Retinal pigment epithelial cell (primary cell): ENCODE data around the gene SNRNP27.
A peak's percentile ranks its signal among the peaks of the same experiment; 100 is the strongest.
"Not testable (repeated sequence)": the region's sequence is repeated elsewhere in the genome, so short reads cannot be mapped to it uniquely, and the experiment has no call there.

ENCODE experiments used
- DNase-seq: peaks from one replicate; pipeline ENCODE4 v3.0.0-alpha.2; 2010; ENCODE audit warnings: low read depth
- H3K4me3 ChIP-seq: 2 replicates; pipeline ENCODE4 v1.5.1; 2011; ENCODE audit warnings: mild to moderate bottlenecking, low read length, control low read depth, moderate library complexity
- TF ChIP-seq, protein P1 (sequence below): conservative IDR thresholded peaks from 2 replicates; pipeline ENCODE4 v1.5.1; 2011; ENCODE audit warnings: low read depth, low read length, control low read depth, inconsistent platforms

Gene SNRNP27

DNA sequence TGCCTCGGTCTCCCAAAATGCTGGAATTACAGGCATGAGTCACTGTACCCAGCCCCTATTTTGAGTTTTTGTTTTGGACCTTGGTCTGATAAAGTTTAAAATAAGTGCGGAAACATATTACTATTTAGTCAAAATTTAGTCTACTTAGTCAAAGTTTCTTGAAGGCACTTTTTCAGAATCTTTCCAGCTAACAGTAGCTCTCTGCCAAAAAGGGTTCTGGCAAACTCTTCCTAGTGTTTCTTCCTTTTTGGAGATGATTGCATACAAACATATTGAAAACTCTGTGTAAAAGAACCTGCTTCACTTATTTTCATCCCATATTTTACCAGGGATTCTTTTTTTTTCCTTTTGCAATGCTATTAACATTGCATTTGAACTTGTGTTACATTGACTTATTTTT lies 35.5 kb upstream of the SNRNP27 start:
- no peak for DNase-seq
- H3K4me3 ChIP-seq, result no peak overlapping the region
- TF ChIP-seq, protein P1, sequence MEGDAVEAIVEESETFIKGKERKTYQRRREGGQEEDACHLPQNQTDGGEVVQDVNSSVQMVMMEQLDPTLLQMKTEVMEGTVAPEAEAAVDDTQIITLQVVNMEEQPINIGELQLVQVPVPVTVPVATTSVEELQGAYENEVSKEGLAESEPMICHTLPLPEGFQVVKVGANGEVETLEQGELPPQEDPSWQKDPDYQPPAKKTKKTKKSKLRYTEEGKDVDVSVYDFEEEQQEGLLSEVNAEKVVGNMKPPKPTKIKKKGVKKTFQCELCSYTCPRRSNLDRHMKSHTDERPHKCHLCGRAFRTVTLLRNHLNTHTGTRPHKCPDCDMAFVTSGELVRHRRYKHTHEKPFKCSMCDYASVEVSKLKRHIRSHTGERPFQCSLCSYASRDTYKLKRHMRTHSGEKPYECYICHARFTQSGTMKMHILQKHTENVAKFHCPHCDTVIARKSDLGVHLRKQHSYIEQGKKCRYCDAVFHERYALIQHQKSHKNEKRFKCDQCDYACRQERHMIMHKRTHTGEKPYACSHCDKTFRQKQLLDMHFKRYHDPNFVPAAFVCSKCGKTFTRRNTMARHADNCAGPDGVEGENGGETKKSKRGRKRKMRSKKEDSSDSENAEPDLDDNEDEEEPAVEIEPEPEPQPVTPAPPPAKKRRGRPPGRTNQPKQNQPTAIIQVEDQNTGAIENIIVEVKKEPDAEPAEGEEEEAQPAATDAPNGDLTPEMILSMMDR, result no peak

DNA sequence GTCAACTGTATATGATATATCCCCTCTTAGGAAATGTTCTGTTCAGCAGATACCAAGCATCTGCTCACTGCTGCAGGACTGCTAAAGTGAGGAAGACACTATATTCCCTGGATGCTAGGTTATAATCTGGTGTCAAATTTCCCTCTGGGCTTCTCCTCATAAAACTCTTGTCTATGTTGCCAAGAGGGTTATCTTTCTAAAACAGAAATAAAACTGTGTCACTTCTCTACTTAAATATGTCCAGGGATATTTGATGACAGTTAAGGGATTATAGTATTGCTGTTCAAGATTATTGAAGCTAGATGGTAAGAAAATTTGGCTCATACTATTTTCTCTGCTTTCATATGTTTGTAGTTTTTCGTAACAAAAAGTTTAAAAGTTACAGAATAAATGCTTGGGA lies 30.5 kb upstream of the SNRNP27 start:
- no peak overlapping the region for H3K4me3 ChIP-seq
- no peak for DNase-seq
- TF ChIP-seq, protein P1, result no peak

DNA sequence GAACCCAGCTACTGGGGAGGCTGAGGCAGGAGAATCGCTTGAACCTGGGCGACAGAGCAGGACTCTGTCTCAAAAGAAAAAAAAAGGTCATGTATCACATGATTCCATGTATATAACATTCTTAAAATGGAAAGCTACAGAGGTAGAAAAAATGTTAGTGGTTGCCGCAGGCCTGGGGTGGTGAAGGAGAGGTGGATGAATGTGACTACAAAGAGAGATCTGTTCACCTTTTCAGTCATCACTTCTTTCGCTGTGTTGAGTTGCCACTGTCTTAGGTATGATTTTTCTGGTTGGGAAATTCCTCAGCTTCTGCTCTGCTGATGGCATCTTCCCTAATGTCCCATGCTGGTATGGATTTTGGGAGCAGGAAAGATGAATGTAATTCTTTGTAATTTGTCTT lies 5.3 kb upstream of the SNRNP27 start:
- DNase-seq, result no peak
- H3K4me3 ChIP-seq, result no peak overlapping the region
- TF ChIP-seq, protein P1, result no peak

DNA sequence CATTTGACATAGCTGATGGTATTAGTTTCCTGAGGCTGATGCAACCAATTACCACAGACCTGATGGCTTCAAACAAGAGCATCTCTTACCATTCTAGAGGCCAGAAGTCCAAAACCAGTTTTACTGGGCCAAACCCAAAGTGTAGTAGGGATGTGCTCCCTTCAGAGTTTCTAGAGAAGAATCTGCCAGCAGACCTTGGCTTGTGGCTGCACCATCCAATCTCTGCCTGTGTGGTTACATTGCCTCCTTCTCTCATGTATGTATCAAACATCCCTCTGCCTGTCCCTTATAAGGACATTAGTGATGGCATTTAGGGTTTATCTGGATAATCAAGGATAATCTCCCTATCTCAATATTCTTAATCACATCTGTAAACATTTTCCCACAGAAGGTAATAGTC lies 4.5 kb upstream of the SNRNP27 start:
- no peak overlapping the region for H3K4me3 ChIP-seq
- no peak for DNase-seq
- TF ChIP-seq, protein P1, result no peak

DNA sequence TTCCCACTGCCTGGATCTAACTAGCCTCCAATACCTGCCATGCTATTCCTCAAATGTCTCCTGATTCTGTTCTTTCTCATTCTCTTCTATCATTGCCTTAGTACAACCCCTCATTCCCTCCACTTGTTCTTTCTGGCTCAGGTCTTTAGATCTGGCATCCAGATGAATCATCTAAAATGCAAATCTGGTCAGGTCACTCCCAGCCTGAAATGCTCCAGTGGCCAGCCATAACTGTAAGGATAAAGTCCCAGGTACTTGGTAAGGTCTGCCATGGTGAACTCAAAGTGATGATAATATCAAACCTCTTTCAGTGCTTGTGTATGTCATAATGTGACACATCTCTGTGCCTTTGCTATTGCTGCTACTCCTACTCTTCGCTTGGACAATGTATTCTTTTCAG lies 2.9 kb upstream of the SNRNP27 start:
- DNase-seq, result no peak
- no peak overlapping the region for H3K4me3 ChIP-seq
- TF ChIP-seq, protein P1, result no peak

DNA sequence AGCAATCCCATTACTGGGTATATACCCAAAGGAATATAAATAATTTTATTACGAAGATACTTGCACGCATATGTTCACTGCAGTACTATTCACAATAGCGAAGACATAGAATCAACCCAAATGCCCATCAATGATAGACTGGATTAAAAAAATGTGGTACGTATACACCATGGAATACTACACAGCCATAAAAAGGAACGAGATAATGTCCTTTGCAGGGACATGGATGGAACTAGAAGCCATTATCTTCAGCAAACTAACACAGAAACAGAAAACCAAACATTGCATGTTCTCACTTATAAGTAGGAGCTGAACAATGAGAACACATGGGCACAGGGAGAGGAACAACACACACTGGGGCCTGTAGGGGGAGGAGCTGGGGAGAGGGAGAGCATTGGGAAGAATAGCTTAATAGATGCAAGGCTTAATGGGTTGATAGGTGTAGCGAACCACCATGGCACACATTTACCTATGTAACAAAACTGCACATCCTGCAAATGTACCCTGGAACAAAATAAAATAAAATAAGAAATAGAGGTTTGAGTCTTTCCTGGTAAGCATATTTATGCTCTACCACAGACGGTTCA lies 825 bp upstream of the SNRNP27 start:
- DNase-seq, H3K4me3 ChIP-seq: not testable (repeated sequence)

DNA sequence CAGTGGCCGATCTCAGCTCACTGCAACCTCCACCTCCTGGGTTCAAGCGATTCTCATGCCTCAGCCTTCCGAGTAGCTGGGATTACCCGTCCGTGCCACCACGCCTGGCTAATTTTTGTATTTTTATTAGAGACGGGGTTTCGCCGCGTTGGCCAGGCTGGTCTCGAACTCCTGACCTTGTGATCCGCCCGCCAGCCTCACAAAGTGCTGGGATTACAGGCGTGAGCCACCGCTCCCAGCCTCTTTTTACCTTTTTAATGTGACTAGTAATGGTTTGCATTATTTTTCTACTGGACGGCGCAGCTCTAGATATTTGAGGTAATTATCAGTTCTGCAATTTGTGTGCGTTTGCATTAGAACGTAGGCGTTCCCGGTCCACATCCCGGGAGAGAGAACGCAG lies 981 bp downstream of the SNRNP27 start:
- not testable (repeated sequence) for DNase-seq
- H3K4me3 ChIP-seq, result peak overlapping the region; percentile 94

DNA sequence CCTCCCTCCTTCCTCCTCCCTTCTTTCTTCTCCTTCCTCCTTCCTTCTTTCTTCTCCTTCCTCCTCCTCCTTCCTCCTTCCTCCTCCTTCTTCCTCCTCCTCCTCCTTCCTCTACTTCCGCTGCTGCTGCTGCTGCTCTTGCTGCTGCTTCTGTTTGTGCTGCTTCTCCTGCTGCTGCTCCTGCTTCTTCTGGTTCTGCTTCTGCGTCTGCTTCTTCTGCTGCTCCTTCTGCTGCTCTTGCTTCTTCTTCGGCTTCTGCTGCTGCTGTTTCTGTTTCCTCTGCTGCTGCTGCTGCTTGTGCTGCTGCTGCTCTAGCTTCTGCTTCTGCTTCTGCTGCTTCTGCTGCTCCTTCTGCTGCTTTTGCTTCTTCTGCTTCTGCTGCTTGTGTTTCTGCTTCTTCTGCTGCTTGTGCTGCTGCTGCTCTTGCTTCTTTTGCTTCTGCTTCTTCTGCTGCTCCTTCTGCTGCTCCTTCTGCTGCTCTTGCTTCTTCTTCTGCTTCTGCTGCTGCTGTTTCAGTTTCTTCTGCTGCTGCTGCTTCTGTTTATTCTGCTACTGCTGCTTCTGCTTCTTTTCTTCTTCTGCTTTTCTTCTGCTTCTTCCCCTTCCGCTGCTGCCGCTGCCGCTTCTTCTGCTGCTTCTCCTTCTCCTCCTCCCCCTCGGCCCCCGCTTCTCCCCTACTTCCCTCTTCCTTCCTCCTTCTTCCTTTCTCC lies 8.6 kb downstream of the SNRNP27 start:
- DNase-seq, result no peak
- no peak overlapping the region for H3K4me3 ChIP-seq
- TF ChIP-seq, protein P1, result no peak
